Gastroesophageal sphincter (tissue), 4 donors: ENCODE data around the gene EPB41L3. TPM values are rescaled to one million over a fixed set of nuclear protein-coding genes. Genes with fewer than 3 reads are reported as not detected.

Source experiments
- ATAC-seq: fragments of 150-250 bp; one replicate; pipeline ENCODE4 v1.9.1; 2016; ENCODE audit warnings: mild to moderate bottlenecking, moderate library complexity
- H3K27ac ChIP-seq, 4 donors: fragments of 200-600 bp; sonication (generic) in 3 of 4; 1 replicate in 3 of 4; 2 replicates in 1 of 4; pipeline ENCODE4 v1.5.1; 2016 to 2019
- H3K27me3 ChIP-seq: fragments of 200-600 bp; sonication (generic); one replicate; pipeline ENCODE4 v1.5.1; 2019
- H3K36me3 ChIP-seq, 2 donors: fragments of 200-600 bp; sonication (generic); one replicate each; pipeline ENCODE4 v1.5.1; 2019; ENCODE audit warnings: control low read depth in 1 of 2
- H3K4me1 ChIP-seq, 3 donors: fragments of 200-600 bp; sonication (generic); 1 replicate in 2 of 3; 2 replicates in 1 of 3; pipeline ENCODE4 v1.5.1; 2016 to 2019; ENCODE audit warnings: control low read depth in 2 of 3
- H3K4me3 ChIP-seq, 2 donors: fragments of 200-600 bp; sonication (generic); one replicate each; pipeline ENCODE4 v1.5.1; 2019; ENCODE audit warnings: mild to moderate bottlenecking in 1 of 2, moderate library complexity in 1 of 2
- H3K9me3 ChIP-seq, 3 donors: fragments of 200-600 bp; sonication (generic); one replicate each; pipeline ENCODE4 v1.5.1; 2017 to 2019; ENCODE audit warnings: control low read depth in 2 of 3
- EP300 ChIP-seq: sonication (generic); formaldehyde crosslinking; IDR thresholded peaks from one replicate; pipeline ENCODE4 v1.6.1; 2017; ENCODE audit warnings: antibody characterized with exemption, mild to moderate bottlenecking
- POLR2A ChIP-seq, 2 donors: fragments of 450-650 bp; IDR thresholded peaks; one replicate each; pipeline ENCODE4 v1.6.1; 2017; ENCODE audit warnings: antibody characterized with exemption in 2 of 2, mild to moderate bottlenecking in 2 of 2, moderate library complexity in 1 of 2
- POLR2AphosphoS5 ChIP-seq: sonication (generic); formaldehyde crosslinking; IDR thresholded peaks from one replicate; pipeline ENCODE4 v1.6.1; 2017; ENCODE audit warnings: antibody characterized with exemption
- WGBS, 2 donors: methylation state at CpG; one replicate each; pipeline ENCODE4 v1.1.5; 2018; ENCODE audit warnings: low coverage in 1 of 2; 5-methylcytosine and 5-hydroxymethylcytosine counted together
- total RNA-seq, 4 donors: library from RNA; depleted of rRNA; stranded (reverse); fragments of >200 nt; gene quantifications; one replicate each; pipeline ENCODE4 v1.1.0, GENCODE V29; 2016
- TF ChIP-seq, protein P1 (sequence below), 4 experiments: fragments of 200-600 bp in 2 of 4; fragments of 450-650 bp in 2 of 4; sonication (generic) in 1 of 4; IDR thresholded peaks; one replicate each; pipeline ENCODE4 v1.5.1; 2017 to 2019; ENCODE audit warnings: antibody characterized with exemption in 4 of 4, mild to moderate bottlenecking in 2 of 4, moderate library complexity in 2 of 4

The EPB41L3 gene
- total RNA-seq, 4 donors from 2014 or later = 27.4 to 66.6 (median 43.4) TPM

DNA sequence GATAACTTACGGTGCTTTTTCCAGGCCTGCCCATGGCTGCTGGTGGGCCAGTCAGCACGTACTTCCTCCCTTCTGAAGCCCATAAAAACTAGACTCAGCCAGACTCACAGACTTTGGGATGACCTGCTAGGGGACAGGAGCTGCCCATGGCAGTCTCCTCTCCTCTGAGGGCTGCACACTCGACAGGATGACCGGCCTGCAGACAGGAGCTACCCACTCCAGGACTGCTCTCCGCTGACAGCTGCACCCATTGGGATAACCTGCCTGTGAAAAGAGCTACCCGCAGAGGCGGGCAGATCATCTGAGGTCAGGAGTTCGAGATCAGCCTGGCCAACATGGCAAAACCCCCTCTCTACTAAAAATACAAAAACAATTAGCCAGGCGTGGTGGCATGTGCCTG is 75.4 kb downstream of the EPB41L3 start:
- Histone ChIP-seq H3K27me3 (no peaks in the 10 kb centered on the region), H3K4me1 (no peaks in the 10 kb centered on the region), H3K36me3 (no peaks in the 10 kb centered on the region), H3K9me3 (no peaks in the 10 kb centered on the region), H3K27ac (no peak overlapping the region), H3K4me3 (no peak overlapping the region)
- ATAC-seq = no peak
- TF ChIP-seq, protein P1, sequence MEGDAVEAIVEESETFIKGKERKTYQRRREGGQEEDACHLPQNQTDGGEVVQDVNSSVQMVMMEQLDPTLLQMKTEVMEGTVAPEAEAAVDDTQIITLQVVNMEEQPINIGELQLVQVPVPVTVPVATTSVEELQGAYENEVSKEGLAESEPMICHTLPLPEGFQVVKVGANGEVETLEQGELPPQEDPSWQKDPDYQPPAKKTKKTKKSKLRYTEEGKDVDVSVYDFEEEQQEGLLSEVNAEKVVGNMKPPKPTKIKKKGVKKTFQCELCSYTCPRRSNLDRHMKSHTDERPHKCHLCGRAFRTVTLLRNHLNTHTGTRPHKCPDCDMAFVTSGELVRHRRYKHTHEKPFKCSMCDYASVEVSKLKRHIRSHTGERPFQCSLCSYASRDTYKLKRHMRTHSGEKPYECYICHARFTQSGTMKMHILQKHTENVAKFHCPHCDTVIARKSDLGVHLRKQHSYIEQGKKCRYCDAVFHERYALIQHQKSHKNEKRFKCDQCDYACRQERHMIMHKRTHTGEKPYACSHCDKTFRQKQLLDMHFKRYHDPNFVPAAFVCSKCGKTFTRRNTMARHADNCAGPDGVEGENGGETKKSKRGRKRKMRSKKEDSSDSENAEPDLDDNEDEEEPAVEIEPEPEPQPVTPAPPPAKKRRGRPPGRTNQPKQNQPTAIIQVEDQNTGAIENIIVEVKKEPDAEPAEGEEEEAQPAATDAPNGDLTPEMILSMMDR (IDR thresholded peaks at IDR 0.05) = no peak
- TF ChIP-seq POLR2AphosphoS5 = no peak
- TF ChIP-seq EP300 = no peak
- TF ChIP-seq POLR2A (IDR thresholded peaks at IDR 0.05) = no peak
- WGBS, 2 donors = 100% methylated on average over 1 of the region's 9 CpGs; no CpG with 5 or more reads in 1 of the 2 donors

DNA sequence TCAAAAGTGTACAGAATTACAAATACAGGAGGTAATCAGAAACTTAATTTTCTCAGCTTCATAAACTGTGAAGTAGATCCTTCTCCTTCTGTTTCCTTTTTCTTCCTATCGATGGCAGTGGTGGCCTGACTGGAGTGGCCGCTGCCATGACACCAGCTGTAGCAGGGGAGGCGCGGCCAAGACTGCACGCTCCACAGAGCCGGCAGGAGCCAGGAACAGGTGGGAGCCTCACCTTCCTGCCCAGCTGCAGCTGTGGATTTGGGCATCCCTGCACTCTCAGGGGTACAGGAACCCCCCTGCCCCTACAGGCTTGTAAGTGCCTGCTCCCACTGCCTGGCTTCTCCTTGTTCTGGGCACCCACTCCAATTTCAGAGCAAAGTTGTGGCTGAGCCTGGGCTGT is 76.1 kb downstream of the EPB41L3 start:
- H3K27ac ChIP-seq = no peak overlapping the region
- no peak for ATAC-seq
- TF ChIP-seq, protein P1 (IDR thresholded peaks at IDR 0.05) = no peak
- TF ChIP-seq EP300 (no peak), POLR2AphosphoS5 (no peak), POLR2A (IDR thresholded peaks at IDR 0.05) (no peak)
- no peaks in the 10 kb centered on the region for H3K27me3 ChIP-seq
- H3K36me3 ChIP-seq = no peaks in the 10 kb centered on the region
- no peaks in the 10 kb centered on the region for H3K4me1 ChIP-seq
- H3K9me3 ChIP-seq = no peaks in the 10 kb centered on the region
- 85 to 86% methylated on average over 1 to 4 of the region's 6 CpGs for WGBS, 2 donors
- H3K4me3 ChIP-seq = no peak overlapping the region

DNA sequence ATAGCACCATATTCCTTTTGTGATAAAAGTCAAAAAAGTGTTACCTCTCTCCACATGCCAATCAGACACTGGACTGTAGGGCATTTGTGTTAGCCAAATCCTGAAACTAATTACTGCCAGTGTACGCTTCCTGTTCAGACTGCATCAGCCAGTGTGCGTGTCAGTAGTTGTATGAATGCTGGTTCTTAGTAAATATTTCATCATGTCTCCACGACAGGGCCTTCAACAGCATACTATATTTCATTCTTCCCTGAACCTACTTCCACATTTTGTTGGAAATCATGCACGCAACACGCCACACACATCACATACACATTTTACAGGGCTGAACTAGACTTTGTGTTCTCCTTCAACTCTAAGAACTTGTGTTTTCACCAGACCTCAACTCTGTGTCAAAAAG is 77.5 kb downstream of the EPB41L3 start:
- H3K9me3 ChIP-seq = no peaks in the 10 kb centered on the region
- peak; percentile 37 for ATAC-seq
- 73 to 81% methylated on average over 5 of the region's 5 CpGs for WGBS, 2 donors

DNA sequence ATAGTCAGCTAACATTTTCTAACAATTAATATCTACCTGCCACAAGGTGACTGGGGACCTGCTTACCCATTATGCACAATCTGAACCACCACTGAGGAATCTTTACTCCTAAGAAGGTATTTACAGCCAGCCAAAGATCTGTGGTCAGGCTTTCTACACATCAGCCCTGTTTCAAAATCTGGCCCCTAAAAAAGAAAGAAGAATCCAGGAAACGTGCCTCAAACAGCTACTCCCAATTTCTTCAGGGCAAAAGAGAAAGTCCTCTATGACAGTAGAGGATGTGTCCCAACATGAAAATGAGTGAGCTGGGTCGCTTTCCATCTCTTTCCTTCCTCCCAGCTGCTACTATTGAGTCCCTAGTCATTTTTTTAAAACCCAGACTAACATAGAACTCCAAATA is 79.5 kb downstream of the EPB41L3 start:
- ATAC-seq = no peak
- Histone ChIP-seq H3K27me3 (no peaks in the 10 kb centered on the region), H3K27ac (no peak overlapping the region), H3K9me3 (no peaks in the 10 kb centered on the region), H3K4me3 (no peak overlapping the region), H3K4me1 (peaks cover 0 to 5% (median 0%) of the 10 kb centered on the region in 3 donors), H3K36me3 (no peaks in the 10 kb centered on the region)
- WGBS, 2 donors = 65 to 75% methylated on average over 2 of the region's 2 CpGs
- no peak for TF ChIP-seq POLR2AphosphoS5
- no peak for TF ChIP-seq EP300
- TF ChIP-seq, protein P1 (IDR thresholded peaks at IDR 0.05) = no peak
- no peak for TF ChIP-seq POLR2A (IDR thresholded peaks at IDR 0.05)

More for the DNA sequence above, 77.5 kb downstream of the EPB41L3 start:
- no peaks in the 10 kb centered on the region for H3K27me3 ChIP-seq
- H3K4me1 ChIP-seq = peaks cover 0 to 5% (median 0%) of the 10 kb centered on the region in 3 donors
- no peak overlapping the region for H3K4me3 ChIP-seq
- TF ChIP-seq POLR2AphosphoS5 (no peak), EP300 (no peak), POLR2A (IDR thresholded peaks at IDR 0.05) (no peak)
- TF ChIP-seq, protein P1 (IDR thresholded peaks at IDR 0.05) = no peak
- H3K36me3 ChIP-seq = no peaks in the 10 kb centered on the region
- H3K27ac ChIP-seq = no peak overlapping the region

DNA sequence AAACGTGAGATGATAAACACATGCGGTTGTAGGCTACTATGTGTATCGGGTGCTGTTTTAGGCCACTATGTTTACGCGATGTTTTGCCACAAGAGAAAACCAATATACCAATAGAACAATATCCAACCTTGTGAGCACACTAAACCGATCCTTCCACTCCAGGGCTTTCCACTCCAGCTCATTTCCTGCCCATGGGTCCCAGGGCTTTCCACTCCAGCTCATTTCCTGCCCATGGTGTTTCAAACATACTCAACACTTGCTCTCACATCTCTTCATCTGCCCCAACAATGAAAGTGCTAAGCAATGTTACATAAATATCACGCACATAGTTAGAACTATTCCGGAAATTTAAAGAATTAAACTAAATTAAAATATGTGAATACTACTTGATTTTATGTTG is 80.0 kb downstream of the EPB41L3 start:
- Histone ChIP-seq H3K27ac (peak overlapping the region in 1 of 4 donors; percentile 24), H3K27me3 (no peaks in the 10 kb centered on the region), H3K4me3 (no peak overlapping the region), H3K4me1 (peaks cover 0 to 5% (median 0%) of the 10 kb centered on the region in 3 donors), H3K36me3 (no peaks in the 10 kb centered on the region), H3K9me3 (no peaks in the 10 kb centered on the region)
- 88 to 96% methylated on average over 5 to 6 of the region's 8 CpGs for WGBS, 2 donors
- ATAC-seq = no peak
- TF ChIP-seq EP300 (no peak), POLR2A (IDR thresholded peaks at IDR 0.05) (no peak), POLR2AphosphoS5 (no peak)
- TF ChIP-seq, protein P1 (IDR thresholded peaks at IDR 0.05) = no peak
